Activated naive CD8-positive, alpha-beta T cell treated with anti-CD3 and anti-CD28 coated beads, Interleukin-2, amount 50 U/mL, for 24 hours (primary cell): Measurements from ENCODE around the gene ZNF277.

Source experiments
- ATAC-seq: fragments of 150-1000 bp; cut with Tn5 transposase; one replicate; pipeline ENCODE4 v1.10.0; 2021
- DNase-seq: peaks from one replicate; pipeline ENCODE4 v3.0.0; 2021
- H3K27ac Mint-ChIP-seq: one replicate; pipeline ENCODE4 v1.8.0; 2021; ENCODE audit warnings: mild to moderate bottlenecking, mixed read lengths
- H3K27me3 Mint-ChIP-seq: one replicate; pipeline ENCODE4 v1.8.0; 2021; ENCODE audit warnings: mixed read lengths
- H3K36me3 Mint-ChIP-seq: one replicate; pipeline ENCODE4 v1.8.0; 2021; ENCODE audit warnings: low read depth, mixed read lengths
- H3K4me1 Mint-ChIP-seq: one replicate; pipeline ENCODE4 v1.8.0; 2021; ENCODE audit warnings: mixed read lengths
- H3K4me3 Mint-ChIP-seq: one replicate; pipeline ENCODE4 v1.8.0; 2021; ENCODE audit warnings: mild to moderate bottlenecking, moderate library complexity, mixed read lengths
- H3K9me3 Mint-ChIP-seq: one replicate; pipeline ENCODE4 v1.8.0; 2021; ENCODE audit warnings: mixed read lengths

Gene ZNF277

DNA sequence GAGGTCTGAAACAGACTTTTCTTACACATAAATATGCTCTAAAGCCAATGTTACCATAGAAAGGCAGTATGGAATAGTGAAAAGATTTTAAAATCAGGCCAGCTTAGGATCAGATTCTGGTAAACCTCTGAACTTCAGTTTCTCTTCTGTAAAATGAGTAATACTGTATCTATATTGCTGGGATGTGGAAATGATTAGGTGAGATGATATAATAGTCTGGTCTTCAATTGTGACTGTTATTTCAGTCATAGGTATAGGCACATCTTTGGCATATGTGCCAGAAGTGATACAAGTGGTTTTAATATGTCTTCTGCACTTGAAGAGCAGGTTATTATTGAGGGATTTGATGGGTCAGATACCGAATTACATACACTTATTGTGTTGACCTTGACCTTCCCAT, 7.2 kb downstream of the ZNF277 start:
- Mint-ChIP-seq H3K4me1 (peaks cover 16% of the 10 kb centered on the region), H3K27ac (no peak overlapping the region), H3K4me3 (no peak overlapping the region), H3K9me3 (no peaks in the 10 kb centered on the region), H3K27me3 (no peaks in the 10 kb centered on the region), H3K36me3 (peaks cover 5% of the 10 kb centered on the region)
- DNase-seq (no peak), ATAC-seq (no peak)

DNA sequence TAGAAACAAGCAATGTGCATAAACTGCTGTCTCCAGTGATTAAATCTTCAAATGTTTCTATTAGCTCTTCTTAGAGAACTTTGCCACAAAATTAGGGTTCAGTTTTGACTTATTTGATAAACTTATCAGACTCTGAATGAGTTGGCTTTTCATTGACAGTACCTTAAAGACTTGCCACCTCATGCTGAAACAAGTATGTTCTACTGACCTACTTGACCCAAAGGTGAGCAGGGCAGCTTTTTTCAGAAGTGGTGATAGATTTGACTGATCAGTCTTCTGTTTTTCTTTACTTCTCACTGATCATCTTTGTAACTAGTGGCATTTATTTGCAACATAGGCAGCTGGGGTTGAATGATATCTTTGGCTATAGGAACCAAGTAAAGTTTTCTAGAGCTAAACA, 7.8 kb downstream of the ZNF277 start:
- H3K36me3 Mint-ChIP-seq = peaks cover 9% of the 10 kb centered on the region
- no peaks in the 10 kb centered on the region for H3K27me3 Mint-ChIP-seq
- DNase-seq = no peak
- no peak overlapping the region for H3K4me3 Mint-ChIP-seq
- peaks cover 12% of the 10 kb centered on the region for H3K4me1 Mint-ChIP-seq
- no peak overlapping the region for H3K27ac Mint-ChIP-seq
- no peaks in the 10 kb centered on the region for H3K9me3 Mint-ChIP-seq
- ATAC-seq = no peak

DNA sequence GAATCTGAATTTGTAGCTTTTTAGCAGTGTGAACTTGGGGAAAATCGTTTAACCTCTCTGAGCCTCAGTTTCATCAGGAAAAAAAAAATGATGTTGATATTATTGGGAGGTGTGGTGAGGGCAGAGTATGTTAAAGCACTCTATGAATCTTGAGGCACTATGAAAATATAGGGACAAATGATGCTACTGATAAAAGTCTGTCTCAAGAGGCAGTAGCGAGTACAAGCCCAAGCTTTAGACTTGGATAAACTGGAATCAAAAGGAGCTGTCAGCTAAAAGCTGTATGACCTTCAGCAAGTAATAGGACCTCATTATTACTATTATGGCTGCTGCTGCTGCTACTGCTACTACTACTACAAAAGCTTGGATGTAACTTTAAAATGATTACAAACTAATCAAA, 8.4 kb downstream of the ZNF277 start:
- ATAC-seq (no peak), DNase-seq (no peak)
- Mint-ChIP-seq H3K4me3 (no peak overlapping the region), H3K36me3 (peaks cover 9% of the 10 kb centered on the region), H3K27me3 (no peaks in the 10 kb centered on the region), H3K9me3 (no peaks in the 10 kb centered on the region), H3K27ac (no peak overlapping the region), H3K4me1 (peaks cover 11% of the 10 kb centered on the region)

DNA sequence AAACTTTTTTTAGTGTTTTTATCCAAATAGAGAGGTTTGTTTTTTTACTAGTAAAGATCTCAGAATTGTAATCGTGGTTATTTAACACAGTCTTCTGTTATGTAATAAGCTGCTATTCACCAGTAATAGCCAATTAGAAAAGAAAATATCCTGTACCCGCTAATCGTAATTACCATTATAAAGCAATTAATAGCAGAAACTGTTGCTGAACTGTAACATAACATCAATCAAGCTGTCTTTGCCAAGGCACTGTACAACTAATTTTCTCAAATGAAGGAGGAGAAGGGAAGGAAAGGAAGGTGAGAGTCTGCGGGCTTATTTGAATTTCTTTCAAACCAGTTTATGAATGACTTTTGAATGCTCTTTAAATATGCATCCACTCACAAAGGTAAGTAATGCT, 9.3 kb downstream of the ZNF277 start:
- peaks cover 11% of the 10 kb centered on the region for H3K36me3 Mint-ChIP-seq
- no peaks in the 10 kb centered on the region for H3K9me3 Mint-ChIP-seq
- H3K4me3 Mint-ChIP-seq = no peak overlapping the region
- peaks cover 11% of the 10 kb centered on the region for H3K4me1 Mint-ChIP-seq
- no peaks in the 10 kb centered on the region for H3K27me3 Mint-ChIP-seq
- DNase-seq (no peak), ATAC-seq (no peak)
- H3K27ac Mint-ChIP-seq = no peak overlapping the region

DNA sequence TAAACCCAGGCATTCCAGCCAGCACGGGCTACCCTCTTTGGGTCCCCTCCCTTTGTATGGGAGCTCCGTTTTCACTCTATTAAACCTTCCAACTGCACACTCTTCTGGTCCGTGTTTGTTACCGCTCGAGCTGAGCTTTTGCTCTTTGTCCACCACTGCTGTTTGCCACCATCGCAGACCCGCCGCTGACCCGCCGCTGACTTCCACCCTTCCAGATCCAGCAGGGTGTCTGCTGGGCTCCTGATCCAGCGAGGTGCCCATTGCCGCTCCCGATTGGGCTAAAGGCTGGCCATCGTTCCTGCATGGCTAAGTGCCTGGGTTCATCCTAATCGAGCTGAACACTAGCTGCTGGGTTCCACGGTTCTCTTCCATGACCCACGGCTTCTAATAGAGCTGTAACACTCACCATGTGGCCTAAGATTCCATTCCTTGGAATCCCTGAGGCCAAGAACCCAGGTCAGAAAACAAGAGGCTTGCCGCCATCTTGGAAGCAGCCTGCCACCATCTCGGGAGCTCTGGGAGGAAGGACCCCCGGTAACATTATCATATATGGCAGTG, 14.5 kb downstream of the ZNF277 start:
- no peak for DNase-seq
- Mint-ChIP-seq H3K4me1 (peaks cover 12% of the 10 kb centered on the region), H3K36me3 (peaks cover 14% of the 10 kb centered on the region), H3K4me3 (no peak overlapping the region), H3K9me3 (no peaks in the 10 kb centered on the region), H3K27me3 (no peaks in the 10 kb centered on the region), H3K27ac (no peak overlapping the region)
- no peak for ATAC-seq

DNA sequence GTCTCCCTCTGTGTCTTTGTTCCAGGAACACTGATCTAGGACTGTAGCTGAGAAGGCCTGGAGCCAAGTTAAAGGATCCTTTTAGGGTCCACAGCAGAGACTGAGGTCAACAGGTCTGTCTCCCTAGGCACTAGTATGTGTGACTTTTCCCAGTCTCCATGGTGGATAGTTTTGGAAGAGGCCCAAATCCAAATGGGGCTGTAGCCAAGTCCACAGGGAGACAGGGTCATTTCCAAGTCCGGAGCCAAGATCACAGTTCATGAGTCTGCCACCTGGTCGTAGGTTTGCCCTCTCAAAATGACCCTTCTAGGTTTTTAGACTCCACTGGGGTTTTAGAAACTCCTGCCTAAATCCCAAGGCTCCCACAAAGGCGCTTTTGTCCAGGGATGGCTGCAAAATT, 16.8 kb downstream of the ZNF277 start:
- ATAC-seq (no peak), DNase-seq (no peak)
- Mint-ChIP-seq H3K4me1 (peaks cover 8% of the 10 kb centered on the region), H3K27me3 (no peaks in the 10 kb centered on the region), H3K27ac (no peak overlapping the region), H3K36me3 (peaks cover 11% of the 10 kb centered on the region), H3K4me3 (no peak overlapping the region), H3K9me3 (no peaks in the 10 kb centered on the region)

DNA sequence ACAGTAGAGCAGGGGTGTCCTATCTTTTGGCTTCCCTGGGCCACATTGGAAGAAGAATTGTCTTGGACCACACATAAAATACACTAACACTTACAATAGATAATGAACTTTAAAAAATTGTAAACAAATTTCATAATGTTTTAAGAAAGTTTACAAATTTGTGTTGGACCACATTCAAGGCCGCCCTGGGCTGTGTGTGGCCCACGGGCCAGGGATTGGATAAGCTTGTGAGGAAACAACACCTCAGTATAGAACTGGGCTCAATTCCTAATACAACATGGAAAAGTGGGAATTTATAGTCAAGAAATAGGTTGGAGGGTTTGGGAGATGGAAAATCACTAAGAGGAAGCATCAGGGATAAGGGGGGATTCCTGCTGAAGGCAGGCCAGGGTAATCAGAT, 17.7 kb downstream of the ZNF277 start:
- Mint-ChIP-seq H3K9me3 (no peaks in the 10 kb centered on the region), H3K4me3 (no peak overlapping the region), H3K36me3 (peaks cover 8% of the 10 kb centered on the region), H3K4me1 (peaks cover 12% of the 10 kb centered on the region), H3K27me3 (no peaks in the 10 kb centered on the region), H3K27ac (no peak overlapping the region)
- ATAC-seq = no peak
- no peak for DNase-seq

DNA sequence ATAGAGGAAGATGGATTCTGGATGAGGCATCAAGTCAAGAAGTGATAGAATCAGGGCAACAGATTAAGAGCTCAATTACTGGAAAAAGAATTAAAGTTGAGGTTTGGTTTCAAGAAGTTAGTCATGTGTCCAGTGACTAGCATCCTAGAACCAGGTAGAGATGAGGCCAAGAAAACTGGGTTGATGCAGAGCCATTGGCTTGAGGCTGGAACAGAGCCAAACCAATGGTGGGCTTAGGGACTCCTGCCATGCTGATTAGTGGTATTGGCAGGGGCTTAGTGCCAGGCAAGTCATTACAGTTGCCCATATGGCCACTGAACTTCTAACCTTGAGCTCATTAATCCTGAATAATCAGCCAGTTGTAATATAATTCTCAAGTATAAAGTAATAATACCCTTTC, 18.5 kb downstream of the ZNF277 start:
- Mint-ChIP-seq H3K4me3 (no peak overlapping the region), H3K4me1 (peaks cover 15% of the 10 kb centered on the region), H3K36me3 (peaks cover 8% of the 10 kb centered on the region), H3K27me3 (no peaks in the 10 kb centered on the region), H3K27ac (no peak overlapping the region), H3K9me3 (no peaks in the 10 kb centered on the region)
- no peak for DNase-seq
- ATAC-seq = no peak

DNA sequence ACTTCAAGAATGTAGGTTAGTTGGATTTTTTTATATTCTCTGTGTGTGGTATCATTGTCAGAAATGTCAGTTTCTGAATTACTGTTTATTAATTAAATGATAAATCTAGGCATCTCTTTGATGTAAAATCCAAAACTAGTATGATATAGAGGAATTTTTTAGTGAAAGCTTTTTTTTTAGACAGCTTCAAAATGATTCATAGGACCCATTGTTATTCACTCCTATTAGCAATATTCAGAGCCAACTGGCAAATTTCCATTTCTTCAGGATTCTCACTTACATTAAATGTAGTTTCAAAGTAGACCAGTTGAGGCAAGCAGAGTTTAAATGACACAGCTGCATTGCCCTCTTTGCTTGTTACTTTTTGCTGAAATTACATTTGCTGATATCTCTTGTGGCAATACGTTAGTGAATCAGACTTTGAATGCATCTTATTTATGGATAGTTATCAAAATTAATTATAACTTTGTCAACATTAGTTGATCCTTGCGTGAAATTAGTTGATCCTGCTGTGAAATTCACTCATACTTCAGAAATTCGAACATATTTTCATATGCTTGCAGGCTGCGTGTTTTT, 20.3 kb downstream of the ZNF277 start:
- ATAC-seq = no peak
- peaks cover 15% of the 10 kb centered on the region for H3K4me1 Mint-ChIP-seq

DNA sequence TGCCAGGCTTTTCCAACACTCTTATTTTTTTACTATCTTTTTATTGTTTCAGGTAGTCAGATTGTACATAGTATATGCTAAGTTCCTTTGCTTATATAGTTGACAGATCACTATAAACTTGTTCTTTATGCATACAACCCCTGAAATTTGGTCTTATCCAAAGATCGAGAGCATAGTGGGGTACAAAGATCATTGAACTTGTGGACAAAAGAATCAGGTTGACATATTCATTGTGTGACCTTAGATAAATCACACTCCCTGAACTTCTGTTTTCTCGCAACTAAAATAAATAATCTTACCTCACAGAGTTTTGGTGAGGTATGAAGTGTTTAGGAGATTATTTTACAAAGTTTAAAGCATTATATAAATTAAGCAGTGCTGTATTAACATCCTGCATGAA, 22.1 kb downstream of the ZNF277 start:
- H3K36me3 Mint-ChIP-seq = peaks cover 13% of the 10 kb centered on the region
- H3K4me1 Mint-ChIP-seq = peaks cover 15% of the 10 kb centered on the region
- DNase-seq (no peak), ATAC-seq (no peak)
- no peak overlapping the region for H3K4me3 Mint-ChIP-seq
- H3K27me3 Mint-ChIP-seq = no peaks in the 10 kb centered on the region
- peaks cover 8% of the 10 kb centered on the region for H3K9me3 Mint-ChIP-seq
- no peak overlapping the region for H3K27ac Mint-ChIP-seq

More for the DNA sequence above, 20.3 kb downstream of the ZNF277 start:
- H3K36me3 Mint-ChIP-seq = peaks cover 4% of the 10 kb centered on the region
- H3K9me3 Mint-ChIP-seq = no peaks in the 10 kb centered on the region
- H3K4me3 Mint-ChIP-seq = no peak overlapping the region
- DNase-seq = no peak
- no peak overlapping the region for H3K27ac Mint-ChIP-seq
- no peaks in the 10 kb centered on the region for H3K27me3 Mint-ChIP-seq

DNA sequence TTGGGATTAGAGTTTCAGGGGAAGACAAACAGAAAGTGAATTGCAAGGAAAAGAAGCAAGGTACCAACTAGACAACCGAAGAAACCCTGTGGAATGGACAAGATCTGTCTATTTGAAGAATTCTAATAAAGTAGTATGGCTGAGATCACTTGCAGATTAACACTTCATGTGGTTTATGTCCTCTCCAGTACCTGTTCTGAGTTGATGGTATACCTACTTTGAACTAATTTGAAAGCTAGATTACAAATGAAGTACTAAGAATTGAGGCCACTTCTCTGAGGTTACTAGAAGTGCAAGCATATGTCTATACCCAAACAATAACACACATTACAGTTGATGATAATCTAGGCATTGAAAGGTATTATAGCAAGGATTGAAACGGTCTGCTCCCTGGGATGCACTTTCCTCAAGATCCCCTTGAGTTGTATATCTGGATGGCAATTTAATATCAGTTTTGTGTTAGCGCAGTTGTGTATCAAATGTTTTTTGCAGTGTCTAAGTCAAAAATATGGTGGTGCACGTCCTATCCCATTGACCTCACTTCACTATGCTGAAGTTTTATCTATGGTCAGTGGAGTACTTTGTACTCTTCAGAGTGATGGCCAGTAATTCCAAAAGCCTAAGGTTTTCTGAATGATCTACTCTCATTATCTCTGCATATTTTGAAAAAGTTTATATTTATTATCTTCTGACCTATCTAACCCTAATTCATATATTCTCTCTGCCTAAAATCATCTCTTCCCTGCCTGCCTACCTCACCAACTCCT, 25.9 kb downstream of the ZNF277 start:
- H3K4me1 Mint-ChIP-seq = peaks cover 7% of the 10 kb centered on the region
- H3K9me3 Mint-ChIP-seq = peaks cover 16% of the 10 kb centered on the region
- no peak overlapping the region for H3K4me3 Mint-ChIP-seq
- no peaks in the 10 kb centered on the region for H3K27me3 Mint-ChIP-seq
- H3K27ac Mint-ChIP-seq = no peak overlapping the region
- DNase-seq (no peak), ATAC-seq (no peak)
- H3K36me3 Mint-ChIP-seq = peaks cover 23% of the 10 kb centered on the region

DNA sequence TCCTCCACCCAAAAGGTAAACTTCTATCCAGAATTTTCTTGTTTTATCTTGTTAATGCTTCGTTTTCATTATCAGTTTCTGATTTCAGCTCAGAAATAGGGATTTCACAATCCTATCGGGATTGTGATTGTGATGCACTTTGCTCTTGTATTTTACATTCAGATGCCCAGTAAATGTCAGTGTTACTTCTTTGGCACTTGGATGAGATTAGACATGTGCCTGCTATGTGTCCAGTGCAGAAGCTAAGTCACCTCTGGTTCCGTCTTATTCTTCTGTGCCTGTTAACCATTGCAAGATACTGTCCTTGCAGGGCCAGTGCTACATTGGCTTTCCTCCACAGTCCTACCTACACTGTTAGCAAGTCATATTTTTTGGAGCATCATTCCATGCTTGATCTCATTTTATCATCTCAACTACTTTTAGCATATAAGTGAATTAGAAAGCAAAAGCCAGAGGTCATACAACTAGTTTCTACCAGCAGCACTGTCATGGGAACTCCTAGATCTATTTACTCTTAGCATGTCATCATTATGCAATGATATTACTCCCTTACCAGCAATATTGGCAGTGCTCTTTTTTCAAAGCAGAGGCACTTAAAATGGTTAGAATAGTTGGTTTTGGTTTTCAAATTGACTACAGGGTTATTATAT, 26.7 kb downstream of the ZNF277 start:
- no peak overlapping the region for H3K4me3 Mint-ChIP-seq
- no peaks in the 10 kb centered on the region for H3K27me3 Mint-ChIP-seq
- ATAC-seq (no peak), DNase-seq (no peak)
- peaks cover 7% of the 10 kb centered on the region for H3K4me1 Mint-ChIP-seq
- no peak overlapping the region for H3K27ac Mint-ChIP-seq
- peaks cover 16% of the 10 kb centered on the region for H3K9me3 Mint-ChIP-seq
- peaks cover 25% of the 10 kb centered on the region for H3K36me3 Mint-ChIP-seq

DNA sequence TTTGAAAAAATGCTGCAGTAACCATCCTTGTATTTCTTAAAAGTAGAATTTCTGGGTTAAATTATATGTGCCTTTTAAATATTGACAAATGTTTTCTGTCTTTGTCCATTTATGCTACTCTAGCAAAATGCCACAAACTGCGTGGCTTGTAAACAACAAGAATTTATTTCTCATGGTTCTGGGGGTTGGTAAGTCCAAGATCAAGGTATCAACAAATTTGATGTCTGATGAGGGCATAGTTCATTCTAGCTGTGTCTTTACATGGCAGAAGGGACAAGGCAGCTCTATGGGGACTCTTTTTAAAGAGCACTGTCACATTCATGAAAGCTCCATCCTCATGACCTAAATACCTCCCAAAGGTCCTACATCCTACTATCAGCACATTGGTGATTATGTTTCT, 27.7 kb downstream of the ZNF277 start:
- H3K9me3 Mint-ChIP-seq = peaks cover 16% of the 10 kb centered on the region
- H3K4me1 Mint-ChIP-seq = peaks cover 3% of the 10 kb centered on the region
- no peaks in the 10 kb centered on the region for H3K27me3 Mint-ChIP-seq
- H3K27ac Mint-ChIP-seq = no peak overlapping the region
- DNase-seq (no peak), ATAC-seq (no peak)
- H3K4me3 Mint-ChIP-seq = no peak overlapping the region
- H3K36me3 Mint-ChIP-seq = peaks cover 25% of the 10 kb centered on the region

DNA sequence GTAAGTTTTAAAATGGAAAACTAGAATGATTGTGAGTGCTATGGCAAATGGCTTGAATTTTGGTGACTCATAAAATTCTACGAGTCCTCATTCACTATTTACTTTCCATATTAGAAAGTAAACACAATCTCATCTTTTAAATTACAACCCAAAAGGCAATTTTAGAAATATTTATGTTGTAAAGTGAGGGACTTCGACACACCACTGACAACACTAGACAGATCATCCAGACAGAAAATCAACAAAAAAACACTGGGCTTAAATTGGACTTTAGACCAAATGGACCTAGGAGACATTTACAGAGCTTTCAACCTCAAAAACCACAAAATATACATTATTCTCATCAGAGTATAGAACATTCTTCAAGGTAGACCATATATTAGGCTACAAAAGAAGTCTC, 30.1 kb downstream of the ZNF277 start:
- H3K27me3 Mint-ChIP-seq = no peaks in the 10 kb centered on the region
- no peak for DNase-seq
- no peak for ATAC-seq
- H3K27ac Mint-ChIP-seq = no peak overlapping the region
- peaks cover 29% of the 10 kb centered on the region for H3K36me3 Mint-ChIP-seq
- H3K4me3 Mint-ChIP-seq = no peak overlapping the region
- H3K9me3 Mint-ChIP-seq = peaks cover 28% of the 10 kb centered on the region
- H3K4me1 Mint-ChIP-seq = no peaks in the 10 kb centered on the region

DNA sequence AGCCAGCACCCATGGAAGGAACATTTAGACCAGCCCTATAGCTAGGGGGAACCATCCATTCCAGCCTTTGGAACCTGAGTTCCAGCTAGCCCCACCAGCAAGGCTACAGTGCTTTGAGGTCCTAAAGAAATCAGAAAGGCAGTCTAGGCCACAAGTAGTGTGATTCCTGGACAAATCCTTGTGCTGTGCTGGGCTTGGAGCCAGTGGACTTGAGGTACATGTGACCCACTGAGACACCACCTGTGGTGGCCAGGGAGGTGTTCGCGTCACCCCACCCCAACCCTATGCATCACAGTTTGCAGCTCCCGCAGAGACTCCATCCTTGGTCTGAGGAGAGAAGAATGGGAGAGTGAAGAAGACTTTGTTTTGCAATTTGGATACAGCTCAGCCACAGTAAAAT, 31.8 kb downstream of the ZNF277 start:
- H3K4me3 Mint-ChIP-seq = no peak overlapping the region
- H3K27me3 Mint-ChIP-seq = no peaks in the 10 kb centered on the region
- no peak for DNase-seq
- H3K27ac Mint-ChIP-seq = no peak overlapping the region
- no peak for ATAC-seq
- H3K36me3 Mint-ChIP-seq = peaks cover 26% of the 10 kb centered on the region
- H3K9me3 Mint-ChIP-seq = peaks cover 22% of the 10 kb centered on the region
- H3K4me1 Mint-ChIP-seq = no peaks in the 10 kb centered on the region
